BLaER1 (cell line): ENCODE results near the gene GTF2IRD1.
"Not testable (repeated sequence)": the region's sequence is repeated elsewhere in the genome, so short reads cannot be mapped to it uniquely, and the experiment has no call there.

ENCODE experiments used
- H3K27ac ChIP-seq: shearing (Covaris generic); formaldehyde crosslinking; 2 replicates; pipeline ENCODE4 v1.8.1; 2022
- H3K27me3 ChIP-seq: shearing (Covaris generic); formaldehyde crosslinking; 2 replicates; pipeline ENCODE4 v1.8.1; 2022
- H3K36me3 ChIP-seq: shearing (Covaris generic); formaldehyde crosslinking; 2 replicates; pipeline ENCODE4 v1.8.1; 2022
- H3K4me1 ChIP-seq: shearing (Covaris generic); formaldehyde crosslinking; 2 replicates; pipeline ENCODE4 v1.8.1; 2022
- H3K4me2 ChIP-seq: shearing (Covaris generic); formaldehyde crosslinking; 2 replicates; pipeline ENCODE4 v1.8.1; 2022
- H3K4me3 ChIP-seq: shearing (Covaris generic); formaldehyde crosslinking; 2 replicates; pipeline ENCODE4 v1.8.1; 2022
- H3K9ac ChIP-seq: shearing (Covaris generic); formaldehyde crosslinking; 2 replicates; pipeline ENCODE4 v1.8.1; 2022
- H3K9me3 ChIP-seq: shearing (Covaris generic); formaldehyde crosslinking; 2 replicates; pipeline ENCODE4 v1.8.1; 2022
- H4K20me1 ChIP-seq: shearing (Covaris generic); formaldehyde crosslinking; 2 replicates; pipeline ENCODE4 v1.8.1; 2022
- Cebpa-rat ChIP-seq: shearing (Covaris generic); IDR thresholded peaks from 2 replicates; pipeline ENCODE4 v1.8.1; 2022

GTF2IRD1 gene

DNA sequence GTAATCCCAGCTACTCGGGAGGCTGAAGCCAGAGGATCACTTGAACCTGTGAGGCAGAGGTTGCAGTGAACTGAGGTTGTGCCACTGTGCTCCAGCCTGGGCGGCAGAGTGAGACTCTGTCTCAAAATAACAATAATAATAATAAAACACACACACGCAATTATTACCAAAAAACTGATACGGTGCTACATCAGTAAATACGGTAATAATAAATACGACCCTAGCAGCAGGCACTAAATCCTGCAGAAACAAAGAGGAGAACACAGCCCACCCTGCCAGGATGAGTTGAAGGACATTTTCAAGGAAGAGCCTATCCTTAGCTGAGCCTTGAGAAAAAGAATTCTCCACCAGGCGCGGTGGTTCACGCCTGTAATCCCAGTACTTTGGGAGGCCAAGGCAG is 169.4 kb downstream of the GTF2IRD1 start:
- no peak for TF ChIP-seq Cebpa-rat
- Histone ChIP-seq H3K27me3 (no peaks in the 10 kb centered on the region), H4K20me1 (no peaks in the 10 kb centered on the region), H3K9ac (no peak overlapping the region), H3K4me1 (peaks cover 45% of the 10 kb centered on the region), H3K4me3 (no peak overlapping the region), H3K27ac (no peak overlapping the region), H3K4me2 (no peak overlapping the region), H3K36me3 (no peaks in the 10 kb centered on the region), H3K9me3 (no peaks in the 10 kb centered on the region)

DNA sequence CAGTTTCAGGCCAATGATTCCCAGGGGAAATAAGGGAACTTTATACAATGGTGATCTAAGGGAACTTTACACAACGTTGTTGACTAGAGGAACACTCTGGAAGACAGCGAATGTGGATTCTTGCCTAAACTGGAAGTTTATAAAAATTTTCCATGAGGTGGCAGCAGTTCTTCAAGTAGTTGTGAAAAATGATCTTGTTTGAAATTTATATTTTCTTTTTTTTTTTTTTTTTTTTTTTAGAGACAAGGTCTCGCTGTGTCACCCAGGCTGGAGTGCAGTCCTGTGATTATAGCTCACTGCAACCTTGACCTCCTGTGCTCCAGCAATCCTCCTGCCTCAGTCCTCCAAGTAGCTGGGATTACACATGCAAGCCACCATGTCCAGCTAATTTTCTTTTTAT is 171.7 kb downstream of the GTF2IRD1 start:
- no peak overlapping the region for H3K9ac ChIP-seq
- no peaks in the 10 kb centered on the region for H3K9me3 ChIP-seq
- H3K4me2 ChIP-seq: no peak overlapping the region
- peaks cover 50% of the 10 kb centered on the region for H3K4me1 ChIP-seq
- H3K27me3 ChIP-seq: no peaks in the 10 kb centered on the region
- H3K27ac ChIP-seq: no peak overlapping the region
- TF ChIP-seq Cebpa-rat: no peak
- no peaks in the 10 kb centered on the region for H4K20me1 ChIP-seq
- H3K4me3 ChIP-seq: no peak overlapping the region
- no peaks in the 10 kb centered on the region for H3K36me3 ChIP-seq

DNA sequence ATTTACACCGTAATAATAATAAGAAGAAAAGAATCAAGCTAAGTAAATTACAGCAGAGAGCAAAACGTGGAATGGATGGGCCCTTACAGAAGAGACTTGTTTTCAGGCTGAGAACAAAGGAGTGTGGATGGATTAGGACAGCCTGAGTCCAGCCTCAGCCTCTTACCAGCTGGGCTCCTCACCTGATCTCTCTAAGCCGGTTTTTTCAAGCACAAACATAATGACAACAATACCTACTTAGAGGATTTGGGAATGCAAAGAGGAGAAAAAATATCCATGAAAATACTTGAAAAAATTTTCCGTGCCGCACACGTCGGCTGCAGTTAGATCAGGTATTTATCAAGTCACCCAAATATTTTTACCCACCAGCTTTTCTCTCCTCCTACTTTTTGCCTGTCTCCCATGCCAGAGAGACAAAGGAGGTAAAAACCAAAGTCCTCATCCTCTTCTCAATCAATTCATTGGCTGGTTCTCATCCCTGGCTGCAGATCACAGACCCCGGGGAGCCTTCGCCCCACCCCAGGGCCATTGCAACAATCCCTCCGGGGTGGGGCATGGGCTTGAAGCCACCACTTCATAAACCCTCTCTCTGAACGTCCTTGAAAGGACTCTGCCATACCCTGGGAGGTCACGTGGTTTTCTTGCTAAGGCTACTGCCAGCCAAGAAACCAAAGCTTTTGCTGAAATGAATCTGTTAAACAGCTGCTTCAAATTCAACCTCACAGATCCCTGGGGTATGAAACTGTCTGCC is 174.1 kb downstream of the GTF2IRD1 start:
- Histone ChIP-seq H3K4me1 (peaks cover 50% of the 10 kb centered on the region), H3K27ac (peak overlapping the region; percentile 66)

DNA sequence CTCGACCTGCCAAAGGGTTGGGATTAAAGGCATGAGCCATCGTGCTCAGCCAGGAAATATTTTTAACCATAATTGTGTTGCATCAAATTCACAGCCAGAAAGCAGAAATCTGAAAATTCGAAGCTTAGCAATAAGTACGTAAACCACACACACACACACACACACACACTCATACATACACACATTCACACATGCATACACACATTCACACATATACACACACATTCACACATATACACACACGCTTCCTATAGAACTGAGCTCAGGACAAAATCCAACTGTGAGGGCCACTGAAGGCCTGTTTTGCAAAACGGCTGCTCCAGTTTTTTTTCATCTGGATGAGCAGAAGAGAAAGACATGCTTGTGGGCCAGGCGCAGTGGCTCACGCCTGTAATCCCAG is 178.8 kb downstream of the GTF2IRD1 start:
- no peak overlapping the region for H3K27ac ChIP-seq
- no peaks in the 10 kb centered on the region for H3K36me3 ChIP-seq
- H3K9ac ChIP-seq: no peak overlapping the region
- H4K20me1 ChIP-seq: no peaks in the 10 kb centered on the region
- TF ChIP-seq Cebpa-rat: no peak
- no peaks in the 10 kb centered on the region for H3K9me3 ChIP-seq
- H3K4me1 ChIP-seq: peaks cover 43% of the 10 kb centered on the region
- H3K4me3 ChIP-seq: no peak overlapping the region
- no peaks in the 10 kb centered on the region for H3K27me3 ChIP-seq
- no peak overlapping the region for H3K4me2 ChIP-seq

More for the DNA sequence above, 174.1 kb downstream of the GTF2IRD1 start:
- Histone ChIP-seq H3K4me2 (peak overlapping the region; percentile 67), H3K9ac (peak overlapping the region; percentile 20; the same call in 1 of the 2 replicates), H4K20me1 (no peaks in the 10 kb centered on the region), H3K9me3 (no peaks in the 10 kb centered on the region), H3K4me3 (no peak overlapping the region), H3K27me3 (no peaks in the 10 kb centered on the region), H3K36me3 (no peaks in the 10 kb centered on the region)
- TF ChIP-seq Cebpa-rat: no peak

DNA sequence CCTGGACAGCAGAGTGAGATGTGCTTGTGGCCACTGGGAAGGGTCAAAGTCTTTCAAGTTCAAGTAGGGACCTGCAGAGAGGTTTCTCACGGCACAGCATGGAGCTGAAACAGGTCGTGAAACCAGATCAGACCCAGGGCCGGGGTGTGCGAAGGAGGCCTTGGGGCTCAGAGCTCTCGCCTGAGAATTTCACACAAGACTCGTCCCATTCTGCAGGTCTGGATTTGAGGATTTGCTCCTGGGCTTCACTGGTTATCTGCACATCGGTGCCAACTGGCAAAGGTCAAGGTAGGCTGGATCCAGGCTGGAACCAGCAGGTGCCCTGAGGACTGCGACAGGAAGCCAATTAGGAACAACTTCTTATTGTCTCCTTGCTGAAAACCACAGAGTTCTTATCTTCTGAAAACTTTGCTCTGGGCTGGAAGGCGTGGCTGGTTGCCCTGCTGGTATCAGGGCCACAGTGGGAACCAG is 179.8 kb downstream of the GTF2IRD1 start:
- no peak for TF ChIP-seq Cebpa-rat
- H3K4me3 ChIP-seq: no peak overlapping the region
- peaks cover 39% of the 10 kb centered on the region for H3K4me1 ChIP-seq
- H3K36me3 ChIP-seq: no peaks in the 10 kb centered on the region
- H3K9ac ChIP-seq: no peak overlapping the region
- H3K9me3 ChIP-seq: no peaks in the 10 kb centered on the region
- 0 out of 2 replicates have a peak overlapping the region, but pooled peaks have one; percentile 26 for H3K27ac ChIP-seq
- no peaks in the 10 kb centered on the region for H3K27me3 ChIP-seq
- H3K4me2 ChIP-seq: no peak overlapping the region
- H4K20me1 ChIP-seq: no peaks in the 10 kb centered on the region

DNA sequence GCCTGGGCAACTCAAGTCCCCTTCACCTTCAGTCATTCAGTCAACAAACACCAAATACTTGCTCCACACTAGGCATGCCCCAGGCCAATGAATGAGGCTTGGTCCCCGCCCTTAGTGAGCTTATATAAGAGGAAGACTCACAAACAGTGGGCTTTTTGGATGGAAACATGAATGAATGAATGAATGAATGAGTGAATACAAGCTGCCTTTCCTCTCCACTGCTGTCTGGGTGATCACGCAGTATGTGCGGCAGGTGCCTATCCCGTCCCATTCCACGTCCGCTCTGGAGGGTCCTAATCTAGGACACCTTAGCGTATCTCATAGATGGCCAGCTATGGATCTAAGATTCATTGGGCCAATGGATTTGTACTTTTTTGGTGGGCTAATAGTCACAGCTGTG is 184.0 kb downstream of the GTF2IRD1 start:
- H3K9ac ChIP-seq: no peak overlapping the region
- H3K4me2 ChIP-seq: no peak overlapping the region
- no peaks in the 10 kb centered on the region for H3K27me3 ChIP-seq
- no peak overlapping the region for H3K4me3 ChIP-seq
- H3K27ac ChIP-seq: no peak overlapping the region
- TF ChIP-seq Cebpa-rat: no peak
- peaks cover 49% of the 10 kb centered on the region for H3K4me1 ChIP-seq
- no peaks in the 10 kb centered on the region for H3K36me3 ChIP-seq
- no peaks in the 10 kb centered on the region for H3K9me3 ChIP-seq
- H4K20me1 ChIP-seq: no peaks in the 10 kb centered on the region

DNA sequence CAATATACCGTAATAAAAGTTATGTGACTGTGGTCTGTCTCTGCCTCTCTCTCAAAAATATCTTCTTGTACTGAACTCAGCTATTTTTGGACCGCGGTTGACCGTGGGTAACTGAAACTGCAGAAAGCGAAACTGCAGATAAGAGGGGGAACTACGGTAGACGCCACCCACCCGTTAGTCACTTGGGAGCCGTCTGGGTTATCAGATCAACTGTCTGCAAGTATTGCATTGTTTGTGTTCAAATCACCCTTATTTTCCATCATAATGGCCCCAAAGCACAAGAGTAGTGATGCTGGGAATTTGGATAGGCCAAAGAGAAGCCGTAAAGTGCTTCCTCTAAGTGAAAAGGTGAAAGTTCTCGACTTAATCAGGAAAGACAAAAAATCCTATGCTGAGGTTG is 196.3 kb downstream of the GTF2IRD1 start:
- not testable (repeated sequence) for H3K9me3 ChIP-seq, H3K27ac ChIP-seq, H4K20me1 ChIP-seq, H3K27me3 ChIP-seq, H3K36me3 ChIP-seq
- Histone ChIP-seq H3K4me2 (peak overlapping the region; percentile 78), H3K4me3 (peak overlapping the region; percentile 64), H3K4me1 (peaks cover 61% of the 10 kb centered on the region), H3K9ac (peak overlapping the region; percentile 71; the same call in 1 of the 2 replicates)

DNA sequence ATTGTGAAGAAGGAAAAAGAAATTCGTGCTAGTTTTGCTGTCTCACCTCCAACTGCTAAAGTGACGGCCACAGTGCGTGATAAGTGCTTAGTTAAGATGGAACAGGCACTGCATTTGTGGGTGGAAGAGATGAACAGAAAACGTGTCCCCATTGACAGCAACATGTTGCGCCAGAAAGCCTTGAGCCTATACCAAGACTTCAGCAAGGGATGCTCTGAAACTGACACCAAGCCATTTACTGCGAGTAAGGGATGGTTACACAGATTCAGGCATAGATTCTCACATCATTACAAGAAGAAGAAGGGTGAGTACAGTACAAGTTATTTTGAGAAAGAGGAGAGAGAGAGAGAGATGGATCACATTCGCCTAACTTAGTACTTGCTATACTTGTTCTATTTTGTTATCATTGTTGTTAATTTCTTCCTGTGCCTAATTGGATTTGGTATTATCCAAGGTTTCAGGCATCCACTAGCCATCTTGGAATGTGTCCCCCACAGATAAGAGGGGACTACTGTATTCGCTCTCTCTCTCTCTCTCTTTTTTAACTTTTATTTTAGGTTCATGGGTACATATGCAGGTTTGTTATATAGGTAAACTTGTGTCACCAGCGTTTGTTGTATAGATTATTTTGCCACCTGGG is 196.9 kb downstream of the GTF2IRD1 start:
- not testable (repeated sequence) for H3K36me3 ChIP-seq, H4K20me1 ChIP-seq, H3K9me3 ChIP-seq, H3K27me3 ChIP-seq
- Histone ChIP-seq H3K27ac (peak overlapping the region; percentile 75), H3K9ac (peak overlapping the region; percentile 71), H3K4me3 (peak overlapping the region; percentile 64), H3K4me1 (peaks cover 66% of the 10 kb centered on the region), H3K4me2 (peak overlapping the region; percentile 78)

DNA sequence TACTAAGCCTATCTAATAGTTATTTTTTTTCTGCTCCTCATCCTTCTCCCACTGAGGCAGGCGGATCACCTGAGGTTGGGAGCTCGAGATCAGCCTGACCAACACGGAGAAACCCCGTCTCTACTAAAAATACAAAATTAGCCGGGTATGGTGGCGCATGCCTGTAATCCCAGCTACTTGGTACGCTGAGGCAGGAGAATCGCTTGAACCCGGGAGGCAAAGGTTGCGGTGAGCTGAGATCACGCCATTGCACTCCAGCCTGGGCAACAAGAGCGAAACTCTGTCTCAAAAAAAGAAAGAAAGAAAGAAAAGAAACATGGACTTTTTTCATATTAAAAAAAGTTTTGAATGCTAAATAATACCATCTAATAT is 197.4 kb downstream of the GTF2IRD1 start:
- peak overlapping the region; percentile 71 for H3K9ac ChIP-seq
- H3K4me1 ChIP-seq: peaks cover 71% of the 10 kb centered on the region
- H3K36me3 ChIP-seq, H3K27me3 ChIP-seq, H3K9me3 ChIP-seq, H4K20me1 ChIP-seq: not testable (repeated sequence)
- H3K27ac ChIP-seq: peak overlapping the region; percentile 75
- peak overlapping the region; percentile 78 for H3K4me2 ChIP-seq
- peak overlapping the region; percentile 64 for H3K4me3 ChIP-seq
